ENCODE measurements around the gene SMAD3. TPM values are rescaled to one million over a fixed set of nuclear protein-coding genes. Genes with fewer than 3 reads are reported as not detected.

The SMAD3 gene
- total RNA-seq, 2 experiments from 2014 or later: 41.2 to 77.8 TPM

GRCh38 chr15:67105065-67105951 lies 39.9 kb downstream of the SMAD3 start:
- peaks cover 29% of the 10 kb centered on the region; the same call in 1 of the 2 replicates for H3K36me3 ChIP-seq (ENCODE audit: insufficient read depth, low read length)
- H3K4me1 ChIP-seq (ENCODE audit: insufficient read depth, low read length, poor library complexity, severe bottlenecking): peaks cover 99% of the 10 kb centered on the region
- H2AFZ ChIP-seq (ENCODE audit: low read length): no peak overlapping the region
- no peak overlapping the region for H3K4me3 ChIP-seq (ENCODE audit: low read depth, low read length, poor library complexity, severe bottlenecking)
- TF ChIP-seq EZH2phosphoT487 (IDR thresholded peaks at IDR 0.05; ENCODE audit: borderline replicate concordance, low read depth, low read length): no peak
- TF ChIP-seq, protein P1, sequence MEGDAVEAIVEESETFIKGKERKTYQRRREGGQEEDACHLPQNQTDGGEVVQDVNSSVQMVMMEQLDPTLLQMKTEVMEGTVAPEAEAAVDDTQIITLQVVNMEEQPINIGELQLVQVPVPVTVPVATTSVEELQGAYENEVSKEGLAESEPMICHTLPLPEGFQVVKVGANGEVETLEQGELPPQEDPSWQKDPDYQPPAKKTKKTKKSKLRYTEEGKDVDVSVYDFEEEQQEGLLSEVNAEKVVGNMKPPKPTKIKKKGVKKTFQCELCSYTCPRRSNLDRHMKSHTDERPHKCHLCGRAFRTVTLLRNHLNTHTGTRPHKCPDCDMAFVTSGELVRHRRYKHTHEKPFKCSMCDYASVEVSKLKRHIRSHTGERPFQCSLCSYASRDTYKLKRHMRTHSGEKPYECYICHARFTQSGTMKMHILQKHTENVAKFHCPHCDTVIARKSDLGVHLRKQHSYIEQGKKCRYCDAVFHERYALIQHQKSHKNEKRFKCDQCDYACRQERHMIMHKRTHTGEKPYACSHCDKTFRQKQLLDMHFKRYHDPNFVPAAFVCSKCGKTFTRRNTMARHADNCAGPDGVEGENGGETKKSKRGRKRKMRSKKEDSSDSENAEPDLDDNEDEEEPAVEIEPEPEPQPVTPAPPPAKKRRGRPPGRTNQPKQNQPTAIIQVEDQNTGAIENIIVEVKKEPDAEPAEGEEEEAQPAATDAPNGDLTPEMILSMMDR (conservative IDR thresholded peaks at IDR 0.05; ENCODE audit: low read length): no peak
- peak overlapping the region; percentile 30 for H3K4me2 ChIP-seq (ENCODE audit: low read length)
- ChIA-PET CTCF (ENCODE audit: unreplicated experiment) (interaction anchor here (0.7 kb wide), 1 partner anchor 19 kb away, joined by 3 read pairs; no protein-coding TSS in a partner anchor), POLR2A (interaction anchor here (0.6 kb wide), 2 partner anchors 18 to 25 kb away, joined by 3 read pairs; no protein-coding TSS in a partner anchor)
- no TSS peak for BruUV-seq (replicated peaks)
- no peaks in the 10 kb centered on the region for H3K9me3 ChIP-seq (ENCODE audit: low read length)
- DNase-seq (ENCODE audit: low spot score): no peak
- no peaks in the 10 kb centered on the region for H3K9me2 ChIP-seq (ENCODE audit: insufficient read depth, low read length)
- H3K27ac ChIP-seq (ENCODE audit: low read depth, low read length, poor library complexity, severe bottlenecking): peak overlapping the region; percentile 31
- H3K79me2 ChIP-seq (ENCODE audit: insufficient read depth, low read depth, low read length): peaks cover 78% of the 10 kb centered on the region
- no peaks in the 10 kb centered on the region for H4K20me1 ChIP-seq (ENCODE audit: insufficient read depth, low read length)
- intact Hi-C loops (cut with micrococcal nuclease; ENCODE audit: unreplicated experiment): no loop called here

GRCh38 chr15:67105991-67106763 lies 40.8 kb downstream of the SMAD3 start:
- Histone ChIP-seq H3K9me3 (ENCODE audit: low read length) (peaks cover 5% of the 10 kb centered on the region), H3K4me2 (ENCODE audit: low read length) (peak overlapping the region; percentile 30), H2AFZ (ENCODE audit: low read length) (no peak overlapping the region), H3K4me1 (ENCODE audit: insufficient read depth, low read length, poor library complexity, severe bottlenecking) (peaks cover 99% of the 10 kb centered on the region), H3K4me3 (ENCODE audit: low read depth, low read length, poor library complexity, severe bottlenecking) (no peak overlapping the region), H3K9me2 (ENCODE audit: insufficient read depth, low read length) (no peaks in the 10 kb centered on the region), H3K36me3 (ENCODE audit: insufficient read depth, low read length) (peaks cover 34% of the 10 kb centered on the region), H4K20me1 (ENCODE audit: insufficient read depth, low read length) (no peaks in the 10 kb centered on the region), H3K79me2 (ENCODE audit: insufficient read depth, low read depth, low read length) (peaks cover 81% of the 10 kb centered on the region), H3K27ac (ENCODE audit: low read depth, low read length, poor library complexity, severe bottlenecking) (peak overlapping the region; percentile 31)
- ChIA-PET CTCF (ENCODE audit: unreplicated experiment) (interaction anchor here (0.7 kb wide), 1 partner anchor 20 kb away, joined by 3 read pairs; no protein-coding TSS in a partner anchor), POLR2A (interaction anchor here (0.6 to 1.2 kb wide), 2 partner anchors 26 to 48 kb away, joined by 3 read pairs; no protein-coding TSS in a partner anchor)
- no peak for DNase-seq (ENCODE audit: low spot score)
- TF ChIP-seq, protein P1 (conservative IDR thresholded peaks at IDR 0.05; ENCODE audit: low read length): no peak
- no peak for TF ChIP-seq EZH2phosphoT487 (IDR thresholded peaks at IDR 0.05; ENCODE audit: borderline replicate concordance, low read depth, low read length)
- intact Hi-C loops (cut with micrococcal nuclease; ENCODE audit: unreplicated experiment): no loop called here
- no TSS peak for BruUV-seq (replicated peaks)
